ENCODE results near the gene ISYNA1.

The ISYNA1 gene

DNA sequence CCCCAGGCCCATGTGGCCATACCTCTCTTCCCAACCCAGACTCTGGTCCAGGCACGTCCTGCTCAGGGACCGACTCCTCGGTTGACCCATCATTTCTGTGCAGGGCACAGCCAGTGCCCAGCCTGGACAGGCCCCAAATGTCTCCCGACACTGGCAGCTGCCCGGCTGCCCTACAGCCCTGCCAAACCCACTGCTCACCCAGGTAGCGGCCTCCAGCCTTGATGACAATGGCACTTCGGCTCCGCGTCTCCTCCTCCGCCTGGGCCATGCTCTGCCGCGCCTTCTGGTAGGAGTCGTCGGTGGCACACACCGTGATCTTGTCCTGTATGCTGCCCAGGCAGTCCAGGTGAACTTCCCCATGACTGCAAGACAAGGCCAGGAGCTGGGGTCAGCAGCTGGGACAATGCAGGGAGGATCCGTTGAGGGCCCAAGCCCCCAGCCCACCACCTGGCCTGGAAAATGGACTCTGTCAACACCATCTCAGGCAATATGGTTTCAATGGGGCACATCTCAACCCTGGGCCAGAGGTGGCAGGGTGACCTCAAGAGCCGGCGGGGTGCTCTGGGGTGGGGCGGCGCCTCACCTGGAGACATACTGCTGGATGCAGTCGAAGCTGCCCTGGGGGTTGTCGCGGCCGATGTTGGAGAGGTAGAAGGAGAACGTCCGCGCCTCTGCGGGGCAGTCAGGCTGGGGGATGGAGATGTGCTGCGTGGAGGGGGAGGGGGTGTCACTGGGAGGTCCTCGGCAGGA, 27.5 kb upstream of the ISYNA1 start:
- peaks cover 13% of the 10 kb centered on the region for H3K36me3 ChIP-seq (ENCODE audit: insufficient read depth, low read depth, low read length)
- 0 out of 2 replicates have a peak, but pooled peaks cover under 1% of the 10 kb centered on the region for H3K4me1 ChIP-seq (ENCODE audit: insufficient read depth, low read length)
- H3K27ac ChIP-seq (ENCODE audit: low read length), result no peak overlapping the region
- H3K9ac ChIP-seq (ENCODE audit: low read depth, low read length), result no peak overlapping the region
- no peaks in the 10 kb centered on the region for H3K27me3 ChIP-seq (ENCODE audit: insufficient read depth, low read length)
- no peak overlapping the region for H3K4me3 ChIP-seq (ENCODE audit: low read length)
- no peaks in the 10 kb centered on the region for H3K9me3 ChIP-seq (ENCODE audit: insufficient read depth, low read depth, low read length)

DNA sequence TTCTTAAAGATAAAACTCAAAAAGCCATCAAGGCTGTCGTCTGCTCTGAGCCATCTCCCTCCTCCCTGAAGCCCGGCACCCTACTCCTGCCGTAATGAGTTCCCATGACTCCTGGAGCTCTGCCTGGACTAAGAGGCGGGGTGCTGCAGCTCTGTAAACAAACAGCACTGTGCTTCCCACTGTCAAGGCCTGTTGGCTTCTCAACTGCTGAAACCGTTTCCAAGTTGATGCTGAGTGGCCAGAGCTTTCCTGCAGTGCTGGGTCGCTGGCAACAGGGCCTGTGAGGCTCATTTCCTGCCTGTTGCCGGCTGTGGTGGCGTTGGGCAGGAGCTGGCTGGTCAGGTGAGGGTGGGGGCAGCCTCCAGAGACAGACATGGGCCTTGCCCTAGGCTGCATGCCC, 26.7 kb upstream of the ISYNA1 start:
- Histone ChIP-seq H3K36me3 (ENCODE audit: insufficient read depth, low read depth, low read length) (peaks cover 21% of the 10 kb centered on the region), H3K9me3 (ENCODE audit: insufficient read depth, low read depth, low read length) (no peaks in the 10 kb centered on the region), H3K4me1 (ENCODE audit: insufficient read depth, low read length) (no peaks in the 10 kb centered on the region), H3K4me3 (ENCODE audit: low read length) (no peak overlapping the region), H3K27ac (ENCODE audit: low read length) (no peak overlapping the region), H3K9ac (ENCODE audit: low read depth, low read length) (no peak overlapping the region), H3K27me3 (ENCODE audit: insufficient read depth, low read length) (no peaks in the 10 kb centered on the region)

DNA sequence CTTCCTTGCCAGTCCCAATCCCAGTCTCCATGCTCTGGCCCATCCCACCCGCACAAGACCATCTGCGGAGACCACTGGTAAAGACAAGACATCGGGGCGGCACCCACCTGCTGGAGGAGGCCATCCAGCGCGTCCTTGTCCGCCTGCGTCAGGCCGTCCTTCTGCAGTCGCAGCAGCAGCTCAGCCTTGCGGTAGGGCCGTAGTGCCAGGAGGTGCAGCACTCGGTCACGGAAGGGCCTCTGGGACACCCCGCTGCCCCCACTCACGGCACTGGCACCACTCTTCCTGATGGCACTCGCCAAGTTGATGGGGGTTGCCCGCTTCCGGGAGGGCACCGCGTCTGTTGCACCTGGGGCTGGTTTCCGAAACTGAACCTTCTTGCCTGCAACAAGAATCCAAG, 23.5 kb upstream of the ISYNA1 start:
- Histone ChIP-seq H3K9ac (ENCODE audit: low read depth, low read length) (no peak overlapping the region), H3K9me3 (ENCODE audit: insufficient read depth, low read depth, low read length) (no peaks in the 10 kb centered on the region), H3K27me3 (ENCODE audit: insufficient read depth, low read length) (no peaks in the 10 kb centered on the region), H3K27ac (ENCODE audit: low read length) (no peak overlapping the region), H3K36me3 (ENCODE audit: insufficient read depth, low read depth, low read length) (peaks cover 27% of the 10 kb centered on the region), H3K4me3 (ENCODE audit: low read length) (no peak overlapping the region), H3K4me1 (ENCODE audit: insufficient read depth, low read length) (no peaks in the 10 kb centered on the region)

DNA sequence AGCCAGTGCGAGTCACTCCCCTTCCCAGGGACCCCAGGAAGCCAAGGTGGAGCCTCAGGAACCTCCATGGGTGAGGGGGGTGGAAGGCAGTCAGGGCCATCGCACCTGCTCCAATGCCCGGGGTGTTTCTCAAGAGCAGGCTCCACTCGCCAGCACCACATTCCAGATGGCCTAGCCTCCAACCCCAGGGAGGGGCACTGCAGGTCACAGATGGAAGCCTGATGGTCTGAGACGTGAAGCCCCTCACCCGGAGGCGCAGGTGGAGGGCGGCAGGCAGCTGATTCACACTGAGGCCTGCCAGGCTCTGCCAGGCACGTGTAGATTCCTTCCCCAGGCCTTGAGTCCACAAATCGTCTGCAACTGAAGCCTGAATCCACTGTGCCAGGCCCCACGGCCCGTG, 23.0 kb upstream of the ISYNA1 start:
- Histone ChIP-seq H3K27me3 (ENCODE audit: insufficient read depth, low read length) (no peaks in the 10 kb centered on the region), H3K36me3 (ENCODE audit: insufficient read depth, low read depth, low read length) (peaks cover 27% of the 10 kb centered on the region), H3K4me1 (ENCODE audit: insufficient read depth, low read length) (no peaks in the 10 kb centered on the region), H3K27ac (ENCODE audit: low read length) (no peak overlapping the region), H3K9ac (ENCODE audit: low read depth, low read length) (no peak overlapping the region), H3K4me3 (ENCODE audit: low read length) (no peak overlapping the region), H3K9me3 (ENCODE audit: insufficient read depth, low read depth, low read length) (no peaks in the 10 kb centered on the region)

DNA sequence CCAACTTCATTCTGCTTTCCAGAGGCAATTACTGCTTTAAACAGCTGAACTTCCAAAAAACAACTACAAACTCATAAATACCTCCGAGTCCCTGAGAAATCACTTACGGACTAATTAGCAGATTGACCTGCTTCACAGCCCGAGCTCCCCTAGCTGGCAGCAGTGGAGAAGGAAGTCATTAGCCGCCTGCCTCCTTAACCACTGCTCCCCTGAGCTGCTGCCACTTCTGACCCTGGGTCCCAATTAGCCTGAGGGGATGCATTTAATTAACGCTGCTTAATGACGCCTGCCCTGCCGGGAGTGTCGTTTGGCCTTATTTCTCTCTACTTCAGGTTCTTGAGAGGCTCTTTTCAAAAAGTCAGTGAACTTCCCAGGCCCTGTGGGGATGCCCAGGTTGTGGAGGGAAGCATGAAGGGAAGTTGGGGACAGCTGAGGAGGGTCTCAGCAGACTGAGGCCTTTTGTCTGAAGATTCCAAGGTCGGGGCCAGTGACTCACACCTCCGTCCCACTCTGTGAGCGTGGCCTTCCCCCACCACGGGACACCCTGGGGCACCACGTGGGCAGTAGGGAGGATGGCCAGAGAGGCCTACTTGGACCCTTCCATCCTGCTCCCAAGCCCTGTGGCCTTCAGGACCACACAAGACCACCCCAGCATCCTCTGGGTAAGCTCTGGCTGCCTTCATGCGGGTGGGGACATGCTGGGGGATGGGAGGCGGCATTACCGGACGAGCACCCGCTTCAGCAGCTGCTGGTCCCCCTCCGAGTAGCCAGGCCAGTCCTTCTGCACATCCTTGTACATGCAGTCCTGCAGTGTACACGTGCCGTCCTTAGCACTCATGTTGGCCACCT, 19.8 kb upstream of the ISYNA1 start:
- Histone ChIP-seq H3K27me3 (ENCODE audit: insufficient read depth, low read length) (no peaks in the 10 kb centered on the region), H3K36me3 (ENCODE audit: insufficient read depth, low read depth, low read length) (peaks cover 27% of the 10 kb centered on the region), H3K9me3 (ENCODE audit: insufficient read depth, low read depth, low read length) (no peaks in the 10 kb centered on the region), H3K27ac (ENCODE audit: low read length) (no peak overlapping the region), H3K9ac (ENCODE audit: low read depth, low read length) (no peak overlapping the region), H3K4me1 (ENCODE audit: insufficient read depth, low read length) (no peaks in the 10 kb centered on the region), H3K4me3 (ENCODE audit: low read length) (no peak overlapping the region)

DNA sequence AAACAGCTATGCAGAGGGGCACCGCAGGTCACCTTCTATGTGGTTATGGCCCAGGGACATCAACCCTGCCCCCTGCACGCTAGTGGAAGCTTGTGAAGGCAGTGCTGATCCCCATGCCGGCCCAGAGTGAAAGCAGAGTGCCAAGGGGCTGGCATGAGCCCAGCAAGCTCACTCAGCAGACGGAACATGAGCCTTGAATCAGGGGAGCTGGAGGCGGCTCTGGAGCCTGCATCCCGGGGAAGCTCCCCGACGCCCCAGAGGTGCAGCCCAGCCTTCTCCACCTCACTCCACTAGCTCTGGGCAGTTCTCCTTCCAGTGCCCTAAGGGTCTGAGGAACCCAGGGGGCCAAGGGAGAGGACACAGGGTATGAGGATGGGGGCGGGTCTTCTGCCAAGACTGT, 19.0 kb upstream of the ISYNA1 start:
- H3K27me3 ChIP-seq (ENCODE audit: insufficient read depth, low read length), result no peaks in the 10 kb centered on the region
- peaks cover 27% of the 10 kb centered on the region for H3K36me3 ChIP-seq (ENCODE audit: insufficient read depth, low read depth, low read length)
- H3K9ac ChIP-seq (ENCODE audit: low read depth, low read length), result no peak overlapping the region
- H3K9me3 ChIP-seq (ENCODE audit: insufficient read depth, low read depth, low read length), result no peaks in the 10 kb centered on the region
- H3K4me1 ChIP-seq (ENCODE audit: insufficient read depth, low read length), result no peaks in the 10 kb centered on the region
- H3K4me3 ChIP-seq (ENCODE audit: low read length), result no peak overlapping the region
- H3K27ac ChIP-seq (ENCODE audit: low read length), result no peak overlapping the region

DNA sequence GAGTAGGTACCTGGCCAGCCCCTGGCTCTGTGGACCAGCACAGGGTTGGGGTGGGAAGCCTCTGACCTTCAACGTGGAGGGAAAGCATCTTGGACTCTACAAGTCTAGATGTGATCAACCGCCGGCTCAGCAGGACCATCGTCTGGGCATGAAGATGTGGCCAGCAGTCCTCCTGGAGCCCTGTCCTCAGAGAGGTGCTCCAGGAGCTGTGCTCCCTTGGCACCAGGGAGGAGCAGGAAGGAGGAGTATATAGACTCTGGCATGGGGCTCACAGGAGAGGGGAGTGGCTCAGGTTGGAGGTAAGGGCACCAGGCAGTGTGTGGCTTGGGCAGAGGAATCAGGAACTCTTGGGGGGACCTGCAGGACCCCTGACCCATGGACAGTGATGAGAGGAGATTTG, 18.3 kb upstream of the ISYNA1 start:
- H3K9me3 ChIP-seq (ENCODE audit: insufficient read depth, low read depth, low read length), result no peaks in the 10 kb centered on the region
- no peak overlapping the region for H3K4me3 ChIP-seq (ENCODE audit: low read length)
- no peaks in the 10 kb centered on the region for H3K27me3 ChIP-seq (ENCODE audit: insufficient read depth, low read length)
- peaks cover 22% of the 10 kb centered on the region for H3K36me3 ChIP-seq (ENCODE audit: insufficient read depth, low read depth, low read length)
- no peaks in the 10 kb centered on the region for H3K4me1 ChIP-seq (ENCODE audit: insufficient read depth, low read length)
- no peak overlapping the region for H3K9ac ChIP-seq (ENCODE audit: low read depth, low read length)
- H3K27ac ChIP-seq (ENCODE audit: low read length), result no peak overlapping the region

DNA sequence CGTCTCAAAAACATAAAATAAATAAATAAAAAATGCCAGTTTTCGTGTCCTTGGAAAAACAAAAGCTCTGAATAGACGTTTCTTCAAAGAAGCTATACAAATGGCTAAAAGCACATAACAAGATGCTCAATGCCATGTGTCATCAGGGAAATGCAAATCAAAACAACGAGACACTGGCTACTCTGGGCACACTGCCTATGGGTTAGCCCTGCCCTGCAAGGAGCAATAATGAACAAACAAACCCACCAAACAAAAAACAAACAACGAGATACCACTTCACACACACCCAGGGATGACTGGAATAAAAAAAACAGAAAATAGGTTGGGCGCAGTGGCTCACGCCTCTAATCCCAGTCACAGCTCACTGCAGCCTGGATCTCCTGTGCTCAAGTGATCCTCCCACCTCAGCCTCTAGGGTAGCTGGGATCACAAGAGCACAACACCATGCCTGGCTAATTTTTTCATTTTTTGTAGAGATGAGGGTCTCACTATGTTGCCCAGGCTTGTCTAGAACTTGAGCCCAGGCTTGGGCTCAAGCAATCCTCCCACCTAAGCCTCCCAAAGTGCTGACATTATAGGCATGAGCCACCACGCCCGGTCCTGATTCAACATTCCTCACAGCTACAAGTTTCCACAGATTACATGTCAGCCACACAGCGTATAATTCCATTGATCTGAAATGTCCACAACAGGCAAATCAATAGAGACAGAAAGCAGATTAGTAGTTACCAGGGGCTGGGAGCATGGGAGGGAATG, 15.5 kb upstream of the ISYNA1 start:
- Histone ChIP-seq H3K9ac (ENCODE audit: low read depth, low read length) (no peak overlapping the region; the same call in 1 of the 2 replicates), H3K27ac (ENCODE audit: low read length) (no peak overlapping the region), H3K4me1 (ENCODE audit: insufficient read depth, low read length) (no peaks in the 10 kb centered on the region)

DNA sequence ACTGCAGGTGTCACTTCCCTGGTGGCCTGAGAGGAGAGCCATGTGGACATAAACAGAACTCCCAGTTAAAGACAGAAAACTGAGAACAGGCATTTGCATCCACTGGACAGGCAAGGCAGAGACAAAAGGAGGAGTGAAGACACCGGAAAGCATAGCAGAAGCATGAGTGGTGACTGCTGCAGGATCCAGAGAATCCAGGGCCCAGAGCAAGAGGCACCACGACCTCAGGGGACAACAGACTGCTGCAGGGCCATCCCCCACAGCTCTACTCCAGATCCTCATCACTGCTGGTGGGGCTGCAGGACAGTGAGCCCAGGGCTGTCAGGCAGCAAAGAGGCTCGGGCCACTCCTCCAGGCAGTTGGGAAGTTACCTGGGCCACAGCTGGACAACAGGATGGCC, 14.5 kb upstream of the ISYNA1 start:
- no peak overlapping the region for H3K4me3 ChIP-seq (ENCODE audit: low read length)
- no peak overlapping the region for H3K9ac ChIP-seq (ENCODE audit: low read depth, low read length)
- no peak overlapping the region for H3K27ac ChIP-seq (ENCODE audit: low read length)
- peaks cover 8% of the 10 kb centered on the region; the same call in 1 of the 2 replicates for H3K36me3 ChIP-seq (ENCODE audit: insufficient read depth, low read depth, low read length)
- H3K27me3 ChIP-seq (ENCODE audit: insufficient read depth, low read length), result no peaks in the 10 kb centered on the region
- no peaks in the 10 kb centered on the region for H3K4me1 ChIP-seq (ENCODE audit: insufficient read depth, low read length)
- no peaks in the 10 kb centered on the region for H3K9me3 ChIP-seq (ENCODE audit: insufficient read depth, low read depth, low read length)

More for the DNA sequence above, 15.5 kb upstream of the ISYNA1 start:
- Histone ChIP-seq H3K9me3 (ENCODE audit: insufficient read depth, low read depth, low read length) (no peaks in the 10 kb centered on the region), H3K36me3 (ENCODE audit: insufficient read depth, low read depth, low read length) (peaks cover 15% of the 10 kb centered on the region; the same call in 1 of the 2 replicates), H3K27me3 (ENCODE audit: insufficient read depth, low read length) (no peaks in the 10 kb centered on the region), H3K4me3 (ENCODE audit: low read length) (no peak overlapping the region)

DNA sequence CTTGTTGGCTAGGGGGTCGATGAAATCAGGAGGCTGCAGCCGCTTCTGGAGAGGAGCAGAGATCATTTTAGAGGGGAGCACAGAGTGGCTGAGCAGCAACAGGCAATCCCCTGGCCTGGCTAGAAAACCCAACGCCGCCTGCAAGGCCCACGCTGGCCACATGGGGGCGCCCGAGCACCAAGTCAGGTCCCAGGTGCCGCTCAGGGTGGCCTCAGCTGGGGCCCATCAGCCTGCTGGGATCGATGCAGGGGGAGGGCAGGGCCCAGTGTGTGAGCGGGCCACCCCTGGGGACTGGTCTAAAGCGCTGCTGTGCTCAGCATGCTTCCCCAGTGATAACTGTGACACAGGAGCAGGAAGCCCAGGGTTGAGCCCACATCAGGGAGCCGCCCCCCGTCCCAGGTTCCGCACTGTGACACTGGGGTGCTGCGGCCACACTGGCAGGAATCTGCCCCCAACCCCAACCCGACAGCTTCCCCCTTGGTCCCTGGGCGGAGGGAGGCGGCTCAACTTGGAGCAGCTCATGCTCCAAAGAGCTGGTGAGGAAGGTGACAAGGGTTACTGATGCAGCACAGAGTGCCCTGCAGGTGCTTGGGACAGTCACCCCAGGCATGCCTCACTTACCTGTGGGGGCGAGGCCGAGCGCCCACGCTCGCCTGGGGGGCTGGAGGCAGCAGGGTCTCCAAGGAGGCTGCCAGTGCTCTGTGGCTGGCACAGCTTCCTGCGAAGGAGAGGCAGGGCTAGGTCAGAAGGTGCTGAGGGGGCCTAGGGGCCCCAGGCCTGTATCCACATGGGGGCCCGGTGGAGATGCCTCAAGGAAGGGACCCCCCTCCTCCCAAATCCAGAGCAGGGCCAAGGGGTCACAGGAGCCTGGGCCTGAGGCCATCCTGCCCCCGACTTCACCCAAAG, 13.3 kb upstream of the ISYNA1 start:
- Histone ChIP-seq H3K4me3 (ENCODE audit: low read length) (no peak overlapping the region), H3K4me1 (ENCODE audit: insufficient read depth, low read length) (no peaks in the 10 kb centered on the region), H3K27me3 (ENCODE audit: insufficient read depth, low read length) (no peaks in the 10 kb centered on the region), H3K9me3 (ENCODE audit: insufficient read depth, low read depth, low read length) (no peaks in the 10 kb centered on the region), H3K36me3 (ENCODE audit: insufficient read depth, low read depth, low read length) (peaks cover 17% of the 10 kb centered on the region; the same call in 1 of the 2 replicates), H3K9ac (ENCODE audit: low read depth, low read length) (no peak overlapping the region), H3K27ac (ENCODE audit: low read length) (no peak overlapping the region)
